Ovary (tissue), 10 donors: Measurements from ENCODE around the gene TNKS1BP1. TPM values are rescaled to one million over a fixed set of nuclear protein-coding genes. Genes with fewer than 3 reads are reported as not detected.

ENCODE experiments used
- DNase-seq, 5 donors: peaks; one replicate each; pipeline ENCODE4 v3.0.0-alpha.2; 2019 to 2020
- H3K27ac ChIP-seq, 2 donors: fragments of 200-600 bp; one replicate each; pipeline versions ENCODE4 v1.5.1 to v1.8.0; 2019 to 2022
- H3K27me3 ChIP-seq: fragments of 200-600 bp; one replicate; pipeline ENCODE4 v1.8.0; 2022
- H3K36me3 ChIP-seq: fragments of 200-600 bp; sonication (generic); one replicate; pipeline ENCODE4 v1.5.1; 2019
- H3K4me1 ChIP-seq: one replicate; pipeline ENCODE4 v1.8.1; 2013; ENCODE audit warnings: mild to moderate bottlenecking, moderate library complexity; ENCODE audit not compliant: insufficient read depth
- H3K4me3 ChIP-seq: fragments of 200-600 bp; sonication (generic); one replicate; pipeline ENCODE4 v1.5.1; 2017
- H3K9me3 ChIP-seq, 2 donors: fragments of 200-600 bp in 1 of 2; sonication (generic) in 1 of 2; one replicate each; pipeline versions ENCODE4 v1.5.1 to v1.8.1; 2013 to 2019; ENCODE audit warnings: mild to moderate bottlenecking in 1 of 2, moderate library complexity in 1 of 2
- EP300 ChIP-seq: sonication (generic); formaldehyde crosslinking; IDR thresholded peaks from one replicate; pipeline ENCODE4 v1.6.1; 2017; ENCODE audit warnings: antibody characterized with exemption
- POLR2A ChIP-seq: fragments of 450-650 bp; IDR thresholded peaks from one replicate; pipeline ENCODE4 v1.6.1; 2017; ENCODE audit warnings: antibody characterized with exemption, mild to moderate bottlenecking, moderate library complexity
- WGBS, 3 donors: extraction: QIAGEN DNeasy Blood & Tissue Kit in 1 of 3; methylation state at CpG; one replicate each; pipeline versions ENCODE4 v1.1.5 to v1.1.7; 2013 to 2017; 5-methylcytosine and 5-hydroxymethylcytosine counted together
- intact Hi-C, 4 donors: fragments of 100-400 bp; cut with DNase I; formaldehyde crosslinking; loops; one replicate each; pipeline versions ENCODE4 v1.11.0 to v1.15.1; 2022 to 2023
- long read RNA-seq, 3 donors: library from polyadenylated mRNA in 2 of 3; unstranded in 2 of 3; transcript quantifications; one replicate each; pipeline ENCODE4 v2.0.0 and lab custom pipeline, GENCODE V29; 2021 to 2026
- polyA plus RNA-seq, 2 donors: library from polyadenylated mRNA; stranded (reverse); fragments of 200-250 nt in 1 of 2; fragments of 350-450 nt in 1 of 2; fragmentation: Illumina TruSeq in 1 of 2; extraction: RNeasy Lipid Tissue Mini Kit (QIAGEN cat#74804) in 1 of 2; gene quantifications; one replicate each; pipeline ENCODE4 v1.2.3, GENCODE V29; 2013 to 2014
- total RNA-seq, 7 donors: library from RNA; depleted of rRNA in 2 of 7; stranded (reverse); fragments of >200 nt in 2 of 7; fragmentation: NEBNext Ultra II Directional in 3 of 7; extraction: Animal tissue kit (Norgen Biotek cat#: 25700) in 3 of 7; gene quantifications; one replicate each; pipeline versions ENCODE4 v1.1.0 to v1.2.4, GENCODE V29; 2016 to 2023
- TF ChIP-seq, protein P1 (sequence below), 3 donors: fragments of 450-650 bp in 2 of 3; fragments of 200-600 bp in 1 of 3; IDR thresholded peaks; one replicate each; pipeline versions ENCODE4 v1.5.1 to v1.8.0; 2016 to 2022; ENCODE audit warnings: antibody characterized with exemption in 3 of 3, mild to moderate bottlenecking in 1 of 3
- donor health status: DM: no; HTN: no; CAD: no; lungs with moderate emphysema.
- donor health status: DM: no; HTN: no; CAD: no.
- donor health status: Bipolar disorder and iron deficiency.
- donor health status: DM: yes; HTN: yes; CAD: no.
- donor health status: DM: no; HTN: no; CAD: no.
- donor health status: DM: yes; HTN: yes; CAD: no.

The TNKS1BP1 gene
- total RNA-seq (100 to 1,000 TPM in 5 of 7 donors, 10 to 100 TPM in 2; 45.2 to 230 (median 149) TPM), polyA plus RNA-seq (10 to 100 TPM; 88.5 to 93.9 TPM)
- long read RNA-seq, donor 1, transcript TNKS1BP1-202 (6 exons, 1,946 nt) = major isoform, 15 of 114 reads
- long read RNA-seq, donor 1, partial matches to known transcripts = 89 of 114 reads
- long read RNA-seq, donor 1, other reads (novel, unspliced or antisense) = 10 of 114 reads
- long read RNA-seq, donor 2, partial matches to known transcripts = 5 of 9 reads
- long read RNA-seq, donor 2, other reads (novel, unspliced or antisense) = 0 of 9 reads
- long read RNA-seq, donor 3, full-length matches to known transcripts = 152 of 301 reads
- long read RNA-seq, donor 3, partial matches to known transcripts = 112 of 301 reads
- long read RNA-seq, donor 3, other reads (novel, unspliced or antisense) = 37 of 301 reads

DNA sequence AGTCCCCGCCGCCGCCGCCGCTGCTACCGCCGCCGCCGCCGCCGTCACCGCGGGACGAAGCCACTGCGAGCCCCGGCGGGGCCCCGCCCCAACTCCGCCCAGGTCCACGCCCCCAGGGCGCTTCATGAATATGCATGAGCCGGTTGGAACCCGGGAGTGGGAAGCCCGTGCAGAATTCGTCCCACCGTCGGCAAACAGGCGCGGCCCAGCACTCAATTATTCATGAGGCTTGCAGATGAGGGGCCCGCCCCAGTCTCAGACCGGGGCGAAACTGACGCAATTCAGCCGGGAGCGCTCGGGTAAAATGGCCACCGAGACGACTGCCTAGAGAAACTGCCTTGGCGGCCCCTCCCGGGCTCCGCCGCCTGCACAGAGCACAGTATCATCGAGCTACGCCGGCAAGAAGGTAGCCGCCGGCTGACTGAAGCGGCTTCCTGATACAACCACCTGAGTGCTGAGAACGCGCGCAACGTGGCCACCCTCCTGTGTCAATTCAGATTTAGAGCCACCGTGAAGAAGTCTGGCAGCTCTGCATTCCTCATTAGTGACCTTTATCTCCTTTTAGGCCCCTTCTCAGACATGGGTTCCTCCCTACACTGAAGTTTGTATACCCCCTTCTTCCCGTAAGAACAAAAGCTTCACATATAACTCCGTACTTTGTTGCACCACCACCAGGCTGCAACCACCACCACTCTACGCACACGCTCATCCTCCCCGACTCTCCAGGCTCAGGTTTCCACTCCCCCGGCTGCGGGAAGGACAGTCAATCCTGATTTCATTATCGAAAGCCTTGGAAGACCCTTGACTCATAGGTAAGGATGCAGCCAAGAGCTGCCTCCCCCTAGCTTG, at the start of gene TNKS1BP1:
TNKS1BP1 (minus strand) TSS at position 67 of the 849 bp plus-strand sequence. CDS start 3,067 bp downstream, outside the sequence.
- peak within 1 kb of the TSS; percentile 94 to 98 for H3K27ac ChIP-seq
- intact Hi-C loops = loop anchor here in 2 of 4 donors (10.0 kb wide), 2 partner anchors 320 to 330 kb away; partner anchors contain the start of genes CLP1 (in 1 of the 2) and YPEL4 (in 1 of the 2)
- peaks cover 23% of the 10 kb centered on the region for H3K4me1 ChIP-seq
- peak within 1 kb of the TSS; percentile 63 for H3K4me3 ChIP-seq
- 0 to 1% (median 0%) methylated on average over 40 to 61 of the region's 61 CpGs for WGBS, 3 donors
- TF ChIP-seq, protein P1, sequence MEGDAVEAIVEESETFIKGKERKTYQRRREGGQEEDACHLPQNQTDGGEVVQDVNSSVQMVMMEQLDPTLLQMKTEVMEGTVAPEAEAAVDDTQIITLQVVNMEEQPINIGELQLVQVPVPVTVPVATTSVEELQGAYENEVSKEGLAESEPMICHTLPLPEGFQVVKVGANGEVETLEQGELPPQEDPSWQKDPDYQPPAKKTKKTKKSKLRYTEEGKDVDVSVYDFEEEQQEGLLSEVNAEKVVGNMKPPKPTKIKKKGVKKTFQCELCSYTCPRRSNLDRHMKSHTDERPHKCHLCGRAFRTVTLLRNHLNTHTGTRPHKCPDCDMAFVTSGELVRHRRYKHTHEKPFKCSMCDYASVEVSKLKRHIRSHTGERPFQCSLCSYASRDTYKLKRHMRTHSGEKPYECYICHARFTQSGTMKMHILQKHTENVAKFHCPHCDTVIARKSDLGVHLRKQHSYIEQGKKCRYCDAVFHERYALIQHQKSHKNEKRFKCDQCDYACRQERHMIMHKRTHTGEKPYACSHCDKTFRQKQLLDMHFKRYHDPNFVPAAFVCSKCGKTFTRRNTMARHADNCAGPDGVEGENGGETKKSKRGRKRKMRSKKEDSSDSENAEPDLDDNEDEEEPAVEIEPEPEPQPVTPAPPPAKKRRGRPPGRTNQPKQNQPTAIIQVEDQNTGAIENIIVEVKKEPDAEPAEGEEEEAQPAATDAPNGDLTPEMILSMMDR (IDR thresholded peaks at IDR 0.05) = peak in 1 of 3 donors; percentile 24
- TF ChIP-seq EP300 = peak; percentile 6
- peak; percentile 73 for TF ChIP-seq POLR2A
- peak; percentile 97 to 99 (median 98) for DNase-seq
- H3K27me3 ChIP-seq = no peaks in the 10 kb centered on the region
- H3K9me3 ChIP-seq = no peaks in the 10 kb centered on the region
- H3K36me3 ChIP-seq = no peaks in the 10 kb centered on the region

GRCh38 chr11:57373146-57373545, 48.4 kb upstream of the TNKS1BP1 start:
- intact Hi-C loops = no loop called here
- DNase-seq = no peak
- H3K27ac ChIP-seq = no peak overlapping the region
- H3K4me3 ChIP-seq = no peak overlapping the region
- no peaks in the 10 kb centered on the region for H3K27me3 ChIP-seq
- no peaks in the 10 kb centered on the region for H3K36me3 ChIP-seq
- 24 to 32% (median 29%) methylated on average over 3 of the region's 3 CpGs for WGBS, 3 donors
- no peaks in the 10 kb centered on the region for H3K9me3 ChIP-seq
- H3K4me1 ChIP-seq = no peaks in the 10 kb centered on the region
- TF ChIP-seq EP300 (no peak), POLR2A (no peak)
- TF ChIP-seq, protein P1 (IDR thresholded peaks at IDR 0.05) = no peak

DNA sequence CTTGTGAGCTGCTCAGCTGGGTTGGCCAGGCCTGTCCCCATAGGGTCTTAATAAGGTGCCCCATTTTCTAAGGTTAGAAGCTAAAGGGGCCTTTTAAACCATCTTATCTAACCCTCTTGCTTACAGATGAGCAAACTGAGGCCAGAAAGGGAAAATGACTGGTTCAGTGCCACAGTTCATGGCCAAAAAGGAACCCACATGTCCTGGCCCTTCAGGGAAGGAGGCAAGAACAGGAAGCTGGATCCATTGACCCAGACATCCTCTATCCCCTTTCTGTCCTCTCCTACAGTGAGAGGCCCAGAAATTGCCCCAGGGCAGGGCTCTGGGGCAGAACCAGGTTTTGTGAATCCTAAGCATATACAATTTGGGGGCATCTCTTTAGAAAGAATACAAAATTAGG, 46.2 kb upstream of the TNKS1BP1 start:
- intact Hi-C loops = no loop called here

DNA sequence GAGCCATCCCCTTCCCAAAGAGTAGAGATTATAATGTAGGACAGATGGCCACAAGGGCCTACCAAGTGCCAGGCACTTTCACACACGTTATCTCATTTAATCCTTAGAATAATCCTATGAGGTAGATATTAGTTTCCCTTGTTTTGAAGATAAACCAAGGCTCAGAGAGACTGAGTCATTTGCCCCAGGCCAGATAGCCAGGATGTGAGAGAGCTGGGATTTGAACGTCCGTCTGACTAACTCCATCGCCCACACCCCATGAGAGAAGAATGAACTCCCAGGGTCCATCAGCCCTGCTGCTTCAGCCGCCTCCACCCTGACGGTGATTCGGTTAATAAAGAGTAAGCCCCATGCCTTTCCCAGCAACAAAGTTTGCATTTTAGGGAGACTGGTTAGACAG, 45.5 kb upstream of the TNKS1BP1 start:
- no peaks in the 10 kb centered on the region for H3K9me3 ChIP-seq
- H3K4me1 ChIP-seq = no peaks in the 10 kb centered on the region
- no peak overlapping the region for H3K4me3 ChIP-seq
- H3K27ac ChIP-seq = no peak overlapping the region
- DNase-seq = no peak
- no peaks in the 10 kb centered on the region for H3K27me3 ChIP-seq
- no peaks in the 10 kb centered on the region for H3K36me3 ChIP-seq
- no peak for TF ChIP-seq EP300
- TF ChIP-seq POLR2A = no peak
- TF ChIP-seq, protein P1 (IDR thresholded peaks at IDR 0.05) = no peak
- WGBS, 3 donors = 80 to 91% (median 84%) methylated on average over 7 of the region's 7 CpGs
- intact Hi-C loops = no loop called here

More for the DNA sequence above, 46.2 kb upstream of the TNKS1BP1 start:
- Histone ChIP-seq H3K27ac (no peak overlapping the region), H3K36me3 (no peaks in the 10 kb centered on the region), H3K4me1 (no peaks in the 10 kb centered on the region), H3K27me3 (no peaks in the 10 kb centered on the region), H3K9me3 (no peaks in the 10 kb centered on the region), H3K4me3 (no peak overlapping the region)
- no peak for TF ChIP-seq EP300
- TF ChIP-seq POLR2A = no peak
- TF ChIP-seq, protein P1 (IDR thresholded peaks at IDR 0.05) = no peak
- no peak for DNase-seq
